A673 (cell line): ENCODE measurements around the gene ACP5.

Experiments used
- EZH2 ChIP-seq: fragments of 200-600 bp; sonication (generic); IDR thresholded peaks from 2 replicates; pipeline ENCODE4 v1.6.1; 2017; ENCODE audit warnings: borderline replicate concordance, low read depth, mild to moderate bottlenecking, mixed read lengths, antibody characterized with exemption, low read length; ENCODE audit not compliant: poor library complexity, severe bottlenecking
- TF ChIP-seq, protein P1 (sequence below): fragments of 300-800, 200-600 bp; sonication (generic); conservative IDR thresholded peaks from 2 replicates; pipeline ENCODE4 v1.5.1; 2017; ENCODE audit warnings: low read depth, mild to moderate bottlenecking, antibody characterized with exemption, low read length, moderate library complexity, mixed read lengths

- TF ChIP-seq, protein P1, sequence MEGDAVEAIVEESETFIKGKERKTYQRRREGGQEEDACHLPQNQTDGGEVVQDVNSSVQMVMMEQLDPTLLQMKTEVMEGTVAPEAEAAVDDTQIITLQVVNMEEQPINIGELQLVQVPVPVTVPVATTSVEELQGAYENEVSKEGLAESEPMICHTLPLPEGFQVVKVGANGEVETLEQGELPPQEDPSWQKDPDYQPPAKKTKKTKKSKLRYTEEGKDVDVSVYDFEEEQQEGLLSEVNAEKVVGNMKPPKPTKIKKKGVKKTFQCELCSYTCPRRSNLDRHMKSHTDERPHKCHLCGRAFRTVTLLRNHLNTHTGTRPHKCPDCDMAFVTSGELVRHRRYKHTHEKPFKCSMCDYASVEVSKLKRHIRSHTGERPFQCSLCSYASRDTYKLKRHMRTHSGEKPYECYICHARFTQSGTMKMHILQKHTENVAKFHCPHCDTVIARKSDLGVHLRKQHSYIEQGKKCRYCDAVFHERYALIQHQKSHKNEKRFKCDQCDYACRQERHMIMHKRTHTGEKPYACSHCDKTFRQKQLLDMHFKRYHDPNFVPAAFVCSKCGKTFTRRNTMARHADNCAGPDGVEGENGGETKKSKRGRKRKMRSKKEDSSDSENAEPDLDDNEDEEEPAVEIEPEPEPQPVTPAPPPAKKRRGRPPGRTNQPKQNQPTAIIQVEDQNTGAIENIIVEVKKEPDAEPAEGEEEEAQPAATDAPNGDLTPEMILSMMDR = no peak
- no peak for TF ChIP-seq EZH2
These were observed 42.5 kb downstream of the ACP5 start for GRCh38 chr19:11534948-11535347.
